Stimulated activated CD4-positive, alpha-beta T cell treated with anti-CD3 and anti-CD28 coated beads, TNF-alpha, amount 100 ng/mL, for 48 hours (primary cell): Measurements from ENCODE around the gene RAB10.
A peak's percentile ranks its signal among the peaks of the same experiment; 100 is the strongest.
"Not testable (repeated sequence)": the region's sequence is repeated elsewhere in the genome, so short reads cannot be mapped to it uniquely, and the experiment has no call there.

ENCODE experiments used
- DNase-seq, 3 donors: peaks; one replicate each; pipeline ENCODE4 v3.0.0-alpha.2; 2020; ENCODE audit warnings: low read depth in 3 of 3

RAB10 gene

GRCh38 chr2:26058390-26058789 lies 24.5 kb downstream of the RAB10 start:
- no peak for DNase-seq

DNA sequence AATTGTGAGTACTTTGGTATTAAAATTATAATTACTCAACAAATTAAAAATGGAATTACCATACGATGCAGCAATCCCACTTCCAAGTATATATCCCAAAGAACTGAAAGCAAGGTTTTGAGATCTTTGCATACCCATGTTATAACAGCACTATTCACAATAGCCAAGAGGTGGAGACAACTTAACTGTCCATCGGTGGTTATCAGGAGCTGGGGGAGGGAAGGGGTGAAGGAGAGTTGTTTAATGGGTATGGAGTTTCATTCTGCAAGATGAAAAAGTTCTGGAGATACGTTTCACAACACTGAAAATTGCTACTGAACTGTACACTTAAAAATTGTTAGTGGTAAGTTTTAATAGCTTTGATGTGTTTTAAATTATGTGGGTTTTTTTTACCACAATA lies 25.7 kb downstream of the RAB10 start:
- DNase-seq: no peak

DNA sequence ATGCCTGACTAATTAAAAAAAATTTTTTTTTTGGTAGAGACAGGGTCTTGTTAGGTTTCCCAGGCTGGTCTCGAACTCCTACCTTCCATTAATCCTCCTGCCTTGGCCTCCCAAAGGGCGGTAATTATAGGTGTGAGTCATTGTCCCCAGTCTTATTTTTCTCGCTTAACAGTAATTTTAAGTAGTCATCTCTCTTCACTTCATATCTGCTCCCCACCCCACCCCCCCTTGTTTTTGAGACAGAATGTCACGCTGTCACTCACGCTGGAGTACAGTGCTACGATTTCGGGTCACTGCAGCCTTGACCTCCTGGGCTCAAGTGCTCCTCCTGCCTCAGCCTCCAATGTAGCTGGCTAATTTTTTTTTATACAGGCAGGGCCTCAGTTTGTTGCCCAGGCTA lies 27.7 kb downstream of the RAB10 start:
- no peak for DNase-seq

- DNase-seq: no peak
Observed at GRCh38 chr2:26064846-26065245, 31.0 kb downstream of the RAB10 start.

DNA sequence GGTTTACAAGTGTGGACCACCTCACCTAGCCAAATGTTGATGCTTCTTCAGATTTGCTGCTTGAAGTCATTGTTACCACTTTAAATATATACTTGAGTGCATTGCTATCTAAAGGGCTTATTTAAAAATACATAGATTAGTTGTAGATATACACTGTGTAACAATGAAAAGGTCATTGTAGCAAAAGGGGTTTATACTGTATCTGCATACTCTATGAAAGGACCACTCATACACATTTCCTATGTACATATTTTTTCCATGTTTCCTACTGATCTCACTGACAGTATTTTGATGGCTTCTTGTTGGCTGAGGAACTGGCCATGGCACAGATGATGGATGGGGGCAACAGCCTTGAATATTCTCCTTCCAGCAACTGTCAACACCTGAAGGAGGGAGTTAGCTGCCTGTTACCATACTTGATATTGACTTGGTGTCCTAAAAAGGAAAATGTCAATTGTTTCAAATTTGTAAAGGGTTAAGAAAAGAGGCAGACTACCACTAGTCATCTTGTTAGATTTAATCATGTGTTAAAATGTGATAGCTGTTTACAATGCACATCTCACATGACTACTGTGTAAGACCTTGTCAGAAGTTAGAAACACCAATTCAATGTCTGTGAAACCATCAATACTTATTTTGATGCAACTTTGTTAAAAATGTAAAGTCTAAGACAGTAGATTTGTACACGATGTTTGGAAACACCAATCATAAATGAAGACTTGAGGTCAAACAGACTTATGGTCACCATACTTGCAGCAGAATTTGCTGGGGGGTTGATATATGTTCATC lies 33.5 kb downstream of the RAB10 start:
- no peak for DNase-seq

DNA sequence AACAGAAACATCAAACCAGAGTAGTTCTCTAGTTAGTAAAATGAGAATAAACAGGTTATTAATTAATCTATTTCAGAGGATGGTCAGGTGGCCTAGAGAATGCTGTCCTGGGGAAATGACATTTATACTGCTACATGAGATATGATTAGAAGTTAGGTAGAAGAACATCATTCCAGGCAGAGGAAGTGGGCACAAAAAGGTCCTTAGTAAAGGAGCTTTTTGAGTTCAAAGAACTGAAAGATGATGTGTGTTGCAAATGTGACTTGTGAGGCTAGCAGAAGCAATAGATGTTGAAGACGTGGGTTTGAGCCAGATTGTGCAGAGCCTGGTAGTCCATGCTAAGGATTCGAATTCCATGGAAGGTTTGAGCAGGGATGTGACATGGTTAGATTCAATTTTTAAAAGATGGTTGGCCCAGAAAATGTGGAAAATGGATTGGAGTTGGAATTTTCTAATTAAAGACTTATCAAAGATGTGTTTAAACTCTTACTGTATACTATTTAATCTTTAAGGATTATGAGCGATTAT lies 34.2 kb downstream of the RAB10 start:
- DNase-seq: no peak

GRCh38 chr2:26068602-26069298 lies 34.9 kb downstream of the RAB10 start:
- peak in 2 of 3 donors; percentile 21 to 25 for DNase-seq

GRCh38 chr2:26070730-26071129 lies 36.8 kb downstream of the RAB10 start:
- no peak for DNase-seq

GRCh38 chr2:26072925-26073768 lies 39.3 kb downstream of the RAB10 start:
- DNase-seq: no peak

GRCh38 chr2:26073830-26074229 lies 39.9 kb downstream of the RAB10 start:
- DNase-seq: no peak

GRCh38 chr2:26074676-26075075 lies 40.8 kb downstream of the RAB10 start:
- DNase-seq: no peak

- DNase-seq: no peak
Observed at GRCh38 chr2:26075173-26075572, 41.3 kb downstream of the RAB10 start.

DNA sequence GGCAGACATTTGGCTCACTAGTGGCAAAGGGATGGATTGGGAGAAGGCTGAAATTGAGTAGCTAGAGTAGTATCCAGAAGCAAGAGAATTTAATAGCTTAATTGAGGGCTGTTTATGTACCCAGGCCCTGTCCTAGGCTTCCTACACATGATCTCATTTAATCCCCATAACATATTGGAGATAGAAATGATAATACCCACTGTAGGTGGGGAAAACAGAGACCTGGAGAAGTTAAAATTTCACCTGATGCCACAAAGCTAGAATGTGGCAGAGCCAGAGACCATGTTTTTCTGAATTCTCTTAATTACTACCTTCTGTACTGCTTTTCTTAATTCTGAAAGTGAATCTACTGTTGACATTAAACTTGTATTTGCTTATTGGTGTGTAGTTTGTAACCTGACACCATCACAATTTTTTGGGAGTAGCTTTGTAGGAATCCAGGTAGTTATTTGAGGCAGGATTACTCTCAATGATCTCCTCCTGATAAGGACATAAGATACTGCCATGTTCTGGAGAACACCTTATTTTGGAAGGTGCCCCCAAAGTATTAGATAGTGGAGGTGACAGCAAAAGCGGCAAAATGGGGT lies 42.2 kb downstream of the RAB10 start:
- DNase-seq: no peak

DNA sequence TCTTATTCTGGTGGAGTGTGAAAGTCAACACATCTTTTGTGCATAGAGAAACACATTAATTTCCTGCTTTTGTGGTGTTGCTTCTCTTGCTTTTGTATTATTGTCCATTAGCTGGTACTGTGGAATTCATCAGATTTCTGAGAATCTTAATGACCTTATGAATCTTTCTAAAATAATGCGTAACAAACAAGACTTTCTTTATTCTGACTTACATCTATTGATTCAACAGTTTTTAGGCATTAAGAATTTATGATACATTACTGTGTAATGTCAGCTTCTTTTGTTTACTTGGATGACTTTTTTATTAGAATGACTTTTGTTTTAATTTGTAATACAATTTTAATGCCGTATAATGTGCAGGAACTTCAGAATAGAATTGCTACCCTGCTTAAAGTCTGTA lies 43.4 kb downstream of the RAB10 start:
- no peak for DNase-seq

GRCh38 chr2:26078939-26079338 lies 45.1 kb downstream of the RAB10 start:
- DNase-seq: no peak

DNA sequence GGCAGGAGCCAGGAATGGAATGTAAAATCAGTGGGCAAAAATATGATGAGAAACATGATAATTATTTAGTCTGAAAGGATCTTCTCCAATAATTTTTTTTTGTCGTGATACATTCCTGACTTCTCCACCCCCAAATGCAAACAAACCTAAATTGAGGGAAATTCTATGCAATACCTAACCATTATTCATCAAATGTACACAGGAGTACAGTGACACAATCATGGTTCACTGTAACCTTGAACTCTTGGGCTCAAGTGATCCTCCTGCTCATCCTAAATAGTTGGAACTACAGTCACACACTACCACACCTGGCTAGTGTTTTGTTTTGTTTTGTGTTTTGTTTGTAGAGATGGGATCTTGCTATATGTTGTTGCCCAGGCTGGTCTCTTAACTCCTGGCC lies 46.5 kb downstream of the RAB10 start:
- DNase-seq: no peak

GRCh38 chr2:26080925-26081324 lies 47.0 kb downstream of the RAB10 start:
- DNase-seq: not testable (repeated sequence)

DNA sequence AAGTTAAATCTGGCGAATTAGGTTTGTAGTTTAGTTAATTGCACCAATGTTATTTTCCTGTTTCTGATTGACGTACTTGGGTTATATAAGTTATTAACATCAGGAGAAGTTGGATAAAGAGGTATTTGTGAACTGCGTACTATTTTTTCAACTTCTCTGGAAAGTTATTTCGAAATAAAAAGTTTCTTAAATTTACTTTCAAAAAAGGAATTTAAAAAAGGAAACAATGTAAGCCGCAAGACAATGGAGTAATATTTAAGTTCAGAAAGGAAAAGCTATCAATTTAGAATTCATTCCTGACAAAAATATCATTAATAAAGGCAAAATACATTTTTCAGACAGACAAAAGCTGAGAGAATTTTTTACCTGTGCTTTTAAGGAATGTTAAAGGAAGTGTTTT lies 47.7 kb downstream of the RAB10 start:
- no peak for DNase-seq

DNA sequence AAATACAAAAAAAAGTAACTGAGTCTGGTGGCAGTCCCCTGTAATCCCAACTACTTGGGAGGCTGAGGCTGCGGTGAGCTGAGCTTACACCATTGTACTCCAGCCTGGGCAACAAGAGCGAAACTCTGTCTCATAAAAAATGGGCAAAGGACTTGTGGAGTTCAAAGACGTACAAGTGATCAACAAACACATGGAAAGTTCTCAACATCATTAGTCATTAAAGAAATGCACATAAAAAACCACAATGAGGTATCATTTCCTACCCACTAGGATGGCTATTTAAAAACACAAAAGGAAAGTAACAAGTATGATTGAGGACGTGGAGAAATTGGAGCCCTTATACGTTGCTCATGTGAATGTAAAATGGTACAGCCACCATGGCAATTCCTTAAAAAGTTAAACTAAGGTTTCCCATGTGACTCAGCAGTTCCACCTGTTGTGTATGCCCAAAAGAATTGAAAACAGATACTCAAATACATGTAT lies 52.3 kb downstream of the RAB10 start:
- no peak for DNase-seq

DNA sequence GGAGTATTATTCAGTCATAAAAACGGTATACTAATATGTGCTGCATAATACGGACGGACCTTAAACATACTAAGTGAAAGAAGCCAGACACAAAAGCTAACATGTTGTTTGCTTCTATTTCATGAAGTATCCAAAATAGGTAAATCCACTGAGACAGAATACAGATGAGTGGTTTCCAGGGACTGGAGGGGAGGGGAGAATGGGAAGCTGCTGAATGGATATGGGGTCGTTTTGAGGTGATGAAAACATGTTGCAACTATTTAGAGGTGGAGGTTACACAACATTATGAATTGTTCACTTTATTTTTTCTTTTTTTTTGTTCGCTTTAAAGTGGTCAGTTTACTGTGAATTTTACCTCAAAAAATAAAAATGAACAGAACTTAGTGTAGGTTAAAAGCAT lies 52.9 kb downstream of the RAB10 start:
- DNase-seq: no peak

- DNase-seq: no peak
Observed at GRCh38 chr2:26088038-26088643, 54.3 kb downstream of the RAB10 start.
